Activated T-cell treated with anti-CD3 and anti-CD28 coated beads, Interleukin-2, amount 50 U/mL, for 1 hour (primary cell): ENCODE data around the gene B4GALNT3.

Source experiments
- DNase-seq: peaks from one replicate; pipeline ENCODE4 v3.0.0-alpha.2; 2020

B4GALNT3 gene

DNA sequence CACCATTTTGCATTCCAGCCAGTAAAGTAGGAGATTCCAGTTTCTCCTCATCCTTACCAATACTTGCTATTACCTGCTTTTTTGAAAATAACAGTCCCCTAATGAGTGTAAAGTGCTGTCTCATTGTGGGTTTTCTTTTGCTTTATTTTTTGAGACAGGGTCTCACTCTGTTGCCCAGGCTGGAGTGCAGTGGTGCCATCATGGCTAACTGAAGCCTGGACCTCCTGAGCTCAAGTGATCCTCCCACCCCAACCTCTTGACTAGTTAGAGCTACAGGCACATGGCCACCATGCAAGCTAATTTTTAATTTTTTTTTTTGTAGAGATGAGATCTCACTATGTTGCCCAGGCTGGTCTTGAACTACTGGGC is 142.9 kb downstream of the B4GALNT3 start:
- no peak for DNase-seq

DNA sequence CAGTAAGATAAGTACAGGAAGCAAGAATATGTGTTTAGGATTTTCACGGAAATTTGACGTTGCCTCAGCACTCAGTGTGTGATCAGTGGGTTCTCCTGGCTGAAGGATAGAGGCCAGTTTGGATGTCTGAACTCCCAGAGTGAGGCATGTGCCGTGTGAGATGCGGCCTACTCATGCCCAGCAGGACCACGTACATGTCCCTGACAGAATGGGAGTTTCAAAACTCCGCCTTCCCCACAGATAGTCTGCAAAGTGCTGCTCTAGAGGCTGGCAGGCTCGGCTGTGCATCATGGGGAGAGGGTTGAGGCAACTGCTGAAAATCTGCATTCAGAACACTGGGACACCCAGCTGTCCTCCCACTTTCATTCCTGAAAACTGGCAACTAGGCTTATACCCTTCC is 145.2 kb downstream of the B4GALNT3 start:
- no peak for DNase-seq

DNA sequence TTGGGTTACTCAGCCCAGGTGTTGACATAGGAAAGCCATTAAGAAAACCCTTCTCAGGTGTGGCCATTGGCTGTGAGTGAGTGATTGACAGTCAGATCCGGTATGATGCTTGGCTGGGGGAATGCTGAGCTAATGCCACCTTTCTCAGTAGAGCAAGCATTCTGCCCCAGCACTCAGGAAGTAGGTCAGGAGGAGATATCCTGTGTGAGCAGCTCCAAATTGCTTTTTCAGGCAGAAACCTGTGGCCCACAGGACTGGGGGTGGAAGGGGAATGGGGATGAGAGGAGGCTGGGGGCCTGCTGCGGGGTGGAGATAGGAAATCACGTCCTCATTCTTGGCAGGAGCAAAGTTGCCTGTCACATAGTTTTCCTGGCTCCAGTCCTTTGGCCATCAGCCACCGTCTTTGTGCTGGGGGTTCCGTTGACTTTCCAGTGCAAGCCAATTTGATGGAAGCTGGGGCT is 147.8 kb downstream of the B4GALNT3 start:
- DNase-seq = no peak

DNA sequence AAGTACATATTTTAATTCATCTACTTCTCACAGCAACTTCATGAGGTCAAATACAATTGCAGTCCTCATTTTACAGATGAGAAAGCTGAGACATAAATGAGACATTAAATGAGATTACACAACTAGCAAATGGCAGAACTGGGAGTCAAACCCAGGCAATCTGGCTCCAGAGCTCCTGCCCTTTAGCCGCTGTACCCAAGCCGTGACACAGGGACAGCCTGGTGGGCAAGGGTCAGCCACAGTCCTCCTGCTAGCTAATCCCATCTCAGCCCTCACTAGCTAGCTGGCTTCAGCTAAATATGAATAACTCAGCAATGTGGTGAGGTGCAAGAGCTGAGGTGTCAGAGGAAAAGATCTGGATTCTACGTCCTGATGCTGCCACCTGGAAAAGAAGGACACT is 148.7 kb downstream of the B4GALNT3 start:
- no peak for DNase-seq

DNA sequence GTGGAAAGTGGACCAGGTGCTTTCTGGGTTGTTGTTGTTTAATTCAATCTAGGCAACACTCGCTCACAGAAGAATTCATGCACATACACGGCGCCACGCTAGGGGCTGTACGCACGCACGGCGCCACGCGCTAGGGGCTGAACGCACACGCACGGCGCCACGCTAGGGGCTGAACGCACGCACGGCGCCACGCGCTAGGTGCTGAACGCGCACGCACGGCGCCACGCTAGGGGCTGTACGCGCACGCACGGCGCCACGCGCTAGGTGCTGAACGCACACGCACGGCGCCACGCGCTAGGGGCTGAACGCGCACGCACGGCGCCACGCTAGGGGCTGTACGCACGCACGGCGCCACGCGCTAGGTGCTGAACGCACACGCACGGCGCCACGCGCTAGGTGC is 149.2 kb downstream of the B4GALNT3 start:
- DNase-seq = no peak

DNA sequence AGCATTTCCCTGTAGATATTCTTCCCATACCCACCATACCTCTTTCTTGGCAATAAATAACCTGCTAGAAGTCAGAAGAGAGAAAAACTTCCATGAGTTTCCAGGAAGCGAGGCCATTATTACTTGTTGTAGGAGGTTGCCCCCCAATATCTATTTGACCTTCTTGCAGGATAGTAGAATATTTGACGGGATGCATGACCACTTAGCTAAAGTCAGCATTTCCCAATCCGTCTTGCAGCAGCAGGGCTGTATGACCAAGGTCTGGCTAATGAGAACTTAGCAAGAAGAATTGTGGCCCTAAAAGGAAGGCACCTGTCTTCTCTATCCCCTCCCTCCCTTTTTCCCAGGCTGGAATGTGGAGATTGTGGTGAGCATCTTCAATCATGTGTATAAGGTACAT is 152.0 kb downstream of the B4GALNT3 start:
- DNase-seq = no peak

DNA sequence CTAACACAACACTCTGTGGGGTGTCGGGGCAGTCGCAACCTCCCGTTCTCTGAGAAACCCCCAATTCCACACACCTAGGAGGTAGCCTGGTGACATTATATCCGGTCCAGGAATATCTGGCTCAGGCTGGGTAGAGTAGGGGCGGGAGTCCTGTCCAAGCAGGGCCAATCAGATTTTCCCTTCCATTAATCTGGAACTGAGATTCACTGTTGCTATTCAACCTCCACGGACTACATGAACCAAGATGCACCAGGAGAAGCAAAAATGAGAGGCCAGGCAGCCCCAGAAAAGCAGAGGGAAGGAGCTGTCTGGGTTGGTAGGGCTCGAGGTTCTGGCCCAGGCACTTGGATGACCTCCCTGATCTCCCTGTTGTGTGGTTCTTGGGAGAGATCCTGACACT is 152.6 kb downstream of the B4GALNT3 start:
- DNase-seq = no peak

DNA sequence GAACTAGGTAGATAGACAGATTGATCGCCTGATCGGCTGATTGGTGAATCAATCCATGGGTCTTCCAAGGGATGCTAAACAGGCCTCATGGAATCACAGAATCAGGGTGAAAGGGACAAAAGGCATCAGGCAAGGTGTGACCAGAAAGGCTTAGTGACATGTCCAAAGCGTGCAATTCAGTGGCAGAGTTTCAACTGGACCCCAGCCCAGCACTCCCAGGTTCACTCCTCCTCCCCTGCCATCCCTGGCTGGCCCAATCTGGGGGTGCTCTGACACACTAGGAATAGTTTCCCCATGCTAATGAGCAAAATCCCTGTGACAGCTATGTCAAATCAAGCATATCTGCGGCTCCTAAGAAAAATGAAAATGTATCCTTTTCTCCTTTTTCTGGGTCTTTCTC is 153.1 kb downstream of the B4GALNT3 start:
- no peak for DNase-seq
